DOHH2 (cell line): ENCODE results near the gene ZC3HAV1.

ENCODE experiments used
- H3F3A ChIP-seq: fragments of 200-600 bp; sonication (generic), shearing (Covaris generic); 2 replicates; pipeline ENCODE4 v1.6.0; 2016; ENCODE audit warnings: antibody characterized with exemption, mild to moderate bottlenecking; ENCODE audit not compliant: control insufficient read depth, insufficient read depth
- H3K27ac ChIP-seq: fragments of 200-600 bp; sonication (generic); 2 replicates; pipeline ENCODE4 v1.5.1; 2014; ENCODE audit warnings: low read depth, mild to moderate bottlenecking, low read length, moderate library complexity
- H3K27me3 ChIP-seq: fragments of 200-600 bp; sonication (generic); 2 replicates; pipeline ENCODE4 v1.6.1; 2014; ENCODE audit warnings: mild to moderate bottlenecking, low read length, mixed read lengths; ENCODE audit not compliant: control insufficient read depth
- H3K36me3 ChIP-seq: fragments of 200-600 bp; sonication (generic); 2 replicates; pipeline ENCODE4 v1.6.1; 2014; ENCODE audit warnings: mild to moderate bottlenecking, low read length, moderate library complexity, mixed read lengths; ENCODE audit not compliant: control insufficient read depth
- H3K4me1 ChIP-seq: fragments of 200-600 bp; sonication (generic); 2 replicates; pipeline ENCODE4 v1.6.1; 2014; ENCODE audit warnings: mild to moderate bottlenecking, low read length, mixed read lengths; ENCODE audit not compliant: control insufficient read depth
- H3K4me2 ChIP-seq: fragments of 200-600 bp; sonication (generic); 2 replicates; pipeline ENCODE4 v1.6.0; 2014; ENCODE audit warnings: mild to moderate bottlenecking, low read length, moderate library complexity
- H3K4me3 ChIP-seq: fragments of 200-600 bp; sonication (generic); 2 replicates; pipeline ENCODE4 v1.5.1; 2014; ENCODE audit warnings: mild to moderate bottlenecking, low read length, mixed read lengths
- H3K79me2 ChIP-seq: fragments of 200-600 bp; sonication (generic); 2 replicates; pipeline ENCODE4 v1.6.1; 2014; ENCODE audit warnings: mild to moderate bottlenecking, low read length, mixed read lengths; ENCODE audit not compliant: control insufficient read depth
- H3K9me2 ChIP-seq: fragments of 200-600 bp; sonication (generic); replicated peaks from 2 replicates; pipeline ENCODE4 v1.6.1; 2014; ENCODE audit warnings: mild to moderate bottlenecking, low read length, mixed read lengths; ENCODE audit not compliant: control insufficient read depth
- H3K9me3 ChIP-seq: fragments of 200-600 bp; sonication (generic); 2 replicates; pipeline ENCODE4 v1.6.1; 2014; ENCODE audit warnings: antibody characterized with exemption, low read length, mixed read lengths; ENCODE audit not compliant: control insufficient read depth, insufficient read depth
- H4K20me1 ChIP-seq: fragments of 200-600 bp; sonication (generic); 2 replicates; pipeline ENCODE4 v1.6.0; 2014; ENCODE audit warnings: low read depth, mild to moderate bottlenecking, antibody characterized with exemption, low read length, moderate library complexity; ENCODE audit not compliant: control insufficient read depth, insufficient read depth
- EZH2phosphoT487 ChIP-seq: fragments of 200-600 bp; sonication (generic); IDR thresholded peaks from 2 replicates; pipeline ENCODE4 v1.6.1; 2017; ENCODE audit warnings: borderline replicate concordance, mild to moderate bottlenecking, antibody characterized with exemption, low read length, moderate library complexity, mixed read lengths
- TF ChIP-seq, protein P1 (sequence below): fragments of 200-600 bp; sonication (generic); IDR thresholded peaks from one replicate; pipeline ENCODE4 v1.5.1; 2014; ENCODE audit warnings: antibody characterized with exemption, mild to moderate bottlenecking, low read depth, low read length; ENCODE audit not compliant: poor library complexity, severe bottlenecking

The ZC3HAV1 gene

DNA sequence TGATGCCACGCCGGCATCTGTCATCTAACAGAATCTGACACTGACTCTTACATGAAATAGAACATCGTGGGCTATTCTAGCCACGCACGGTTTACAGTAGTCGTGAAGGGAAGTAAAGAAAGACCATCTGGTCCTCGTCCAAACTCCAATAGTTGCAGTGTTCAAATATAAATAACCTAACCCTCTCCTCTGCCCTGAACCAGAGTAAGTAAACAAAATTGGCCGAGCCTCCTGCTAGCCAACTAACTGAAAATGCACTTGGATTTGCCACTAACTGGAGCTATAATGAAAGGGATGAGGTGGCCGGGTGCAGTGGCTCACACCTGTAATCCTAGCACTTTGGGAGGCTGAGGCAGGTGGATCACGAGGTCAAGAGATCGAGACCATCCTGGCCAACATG, 44.2 kb downstream of the ZC3HAV1 start:
- peaks cover 5% of the 10 kb centered on the region for H3K4me1 ChIP-seq
- no peaks in the 10 kb centered on the region for H3K9me2 ChIP-seq
- H4K20me1 ChIP-seq, result no peaks in the 10 kb centered on the region
- H3K4me2 ChIP-seq, result no peak overlapping the region
- H3K36me3 ChIP-seq, result peaks cover 68% of the 10 kb centered on the region
- H3K79me2 ChIP-seq, result no peaks in the 10 kb centered on the region
- H3K9me3 ChIP-seq, result no peaks in the 10 kb centered on the region
- H3K4me3 ChIP-seq, result no peak overlapping the region
- no peak for TF ChIP-seq EZH2phosphoT487
- 0 out of 2 replicates have a peak, but pooled peaks cover 2% of the 10 kb centered on the region for H3F3A ChIP-seq
- H3K27me3 ChIP-seq, result no peaks in the 10 kb centered on the region
- no peak overlapping the region for H3K27ac ChIP-seq

DNA sequence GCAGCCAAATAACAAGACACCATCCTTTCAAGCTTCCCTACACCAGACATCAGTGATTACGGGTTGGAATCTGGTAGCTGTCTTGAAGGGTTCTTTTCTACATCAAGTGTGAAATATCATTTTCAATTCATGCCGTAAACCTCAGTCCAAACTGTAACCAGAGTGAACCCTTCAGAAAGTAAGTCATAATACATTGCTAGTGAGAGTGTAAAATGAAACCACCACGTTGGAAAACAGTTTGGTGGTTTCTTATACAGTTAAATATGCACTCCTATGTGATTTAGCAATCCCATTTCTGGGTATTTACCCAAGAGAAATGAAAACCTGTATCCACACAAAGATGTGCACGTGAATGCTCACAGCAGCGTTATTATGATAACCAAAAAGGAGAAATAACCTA, 48.1 kb downstream of the ZC3HAV1 start:
- TF ChIP-seq, protein P1, sequence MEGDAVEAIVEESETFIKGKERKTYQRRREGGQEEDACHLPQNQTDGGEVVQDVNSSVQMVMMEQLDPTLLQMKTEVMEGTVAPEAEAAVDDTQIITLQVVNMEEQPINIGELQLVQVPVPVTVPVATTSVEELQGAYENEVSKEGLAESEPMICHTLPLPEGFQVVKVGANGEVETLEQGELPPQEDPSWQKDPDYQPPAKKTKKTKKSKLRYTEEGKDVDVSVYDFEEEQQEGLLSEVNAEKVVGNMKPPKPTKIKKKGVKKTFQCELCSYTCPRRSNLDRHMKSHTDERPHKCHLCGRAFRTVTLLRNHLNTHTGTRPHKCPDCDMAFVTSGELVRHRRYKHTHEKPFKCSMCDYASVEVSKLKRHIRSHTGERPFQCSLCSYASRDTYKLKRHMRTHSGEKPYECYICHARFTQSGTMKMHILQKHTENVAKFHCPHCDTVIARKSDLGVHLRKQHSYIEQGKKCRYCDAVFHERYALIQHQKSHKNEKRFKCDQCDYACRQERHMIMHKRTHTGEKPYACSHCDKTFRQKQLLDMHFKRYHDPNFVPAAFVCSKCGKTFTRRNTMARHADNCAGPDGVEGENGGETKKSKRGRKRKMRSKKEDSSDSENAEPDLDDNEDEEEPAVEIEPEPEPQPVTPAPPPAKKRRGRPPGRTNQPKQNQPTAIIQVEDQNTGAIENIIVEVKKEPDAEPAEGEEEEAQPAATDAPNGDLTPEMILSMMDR, result no peak
- no peak for TF ChIP-seq EZH2phosphoT487
- Histone ChIP-seq H3K27me3 (no peaks in the 10 kb centered on the region), H3K9me3 (no peaks in the 10 kb centered on the region), H3K4me2 (no peak overlapping the region), H3K79me2 (no peaks in the 10 kb centered on the region), H3F3A (0 out of 2 replicates have a peak, but pooled peaks cover 2% of the 10 kb centered on the region), H3K4me1 (peaks cover 12% of the 10 kb centered on the region), H3K9me2 (no peaks in the 10 kb centered on the region), H3K27ac (no peak overlapping the region), H3K4me3 (no peak overlapping the region), H4K20me1 (no peaks in the 10 kb centered on the region; the same call in 1 of the 2 replicates), H3K36me3 (peaks cover 57% of the 10 kb centered on the region)

DNA sequence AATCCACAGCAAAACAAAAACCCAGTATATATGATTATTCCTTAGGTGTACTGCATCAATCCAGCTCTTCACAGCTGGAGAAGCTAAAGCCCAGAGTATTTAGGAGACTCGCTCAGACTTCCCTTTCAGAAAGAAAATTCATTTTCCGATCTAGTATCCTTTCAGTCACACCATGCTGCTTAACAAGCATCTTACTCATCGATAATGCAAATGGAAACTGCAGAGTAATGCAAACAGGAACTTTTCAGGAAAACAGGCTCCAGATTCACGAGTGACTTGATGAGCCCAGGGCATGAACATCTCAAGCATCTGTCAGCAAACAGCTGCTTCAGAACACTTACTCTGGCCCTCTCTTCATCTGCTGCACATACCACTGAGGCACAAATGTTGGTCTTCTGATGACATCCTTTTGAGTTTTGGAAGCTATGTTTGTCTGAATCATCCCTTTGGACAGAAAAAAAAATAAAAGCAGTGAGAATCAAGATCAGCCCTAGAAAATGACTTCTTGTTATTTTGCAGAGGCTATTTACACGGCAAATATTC, 48.8 kb downstream of the ZC3HAV1 start:
- Histone ChIP-seq H3K36me3 (peaks cover 52% of the 10 kb centered on the region), H3K27ac (no peak overlapping the region), H3K79me2 (no peaks in the 10 kb centered on the region), H3K4me1 (peaks cover 12% of the 10 kb centered on the region), H3K4me3 (no peak overlapping the region), H3K4me2 (no peak overlapping the region), H3K27me3 (no peaks in the 10 kb centered on the region), H4K20me1 (no peaks in the 10 kb centered on the region; the same call in 1 of the 2 replicates), H3K9me3 (no peaks in the 10 kb centered on the region), H3K9me2 (no peaks in the 10 kb centered on the region), H3F3A (0 out of 2 replicates have a peak, but pooled peaks cover 2% of the 10 kb centered on the region)
- no peak for TF ChIP-seq EZH2phosphoT487
- TF ChIP-seq, protein P1, result no peak

GRCh38 chr7:139059905-139060304, 49.6 kb downstream of the ZC3HAV1 start:
- Histone ChIP-seq H3K4me3 (no peak overlapping the region), H3K9me3 (no peaks in the 10 kb centered on the region), H3K9me2 (no peaks in the 10 kb centered on the region), H3K79me2 (no peaks in the 10 kb centered on the region), H3K27ac (no peak overlapping the region), H4K20me1 (no peaks in the 10 kb centered on the region; the same call in 1 of the 2 replicates), H3K4me2 (peak overlapping the region; percentile 33), H3K4me1 (peaks cover 12% of the 10 kb centered on the region), H3F3A (0 out of 2 replicates have a peak, but pooled peaks cover 2% of the 10 kb centered on the region), H3K36me3 (peaks cover 56% of the 10 kb centered on the region), H3K27me3 (no peaks in the 10 kb centered on the region)
- TF ChIP-seq, protein P1, result no peak
- no peak for TF ChIP-seq EZH2phosphoT487
